ENCODE measurements around the gene TCF12.
"Not testable (repeated sequence)": the region's sequence is repeated elsewhere in the genome, so short reads cannot be mapped to it uniquely, and the experiment has no call there.

The TCF12 gene

DNA sequence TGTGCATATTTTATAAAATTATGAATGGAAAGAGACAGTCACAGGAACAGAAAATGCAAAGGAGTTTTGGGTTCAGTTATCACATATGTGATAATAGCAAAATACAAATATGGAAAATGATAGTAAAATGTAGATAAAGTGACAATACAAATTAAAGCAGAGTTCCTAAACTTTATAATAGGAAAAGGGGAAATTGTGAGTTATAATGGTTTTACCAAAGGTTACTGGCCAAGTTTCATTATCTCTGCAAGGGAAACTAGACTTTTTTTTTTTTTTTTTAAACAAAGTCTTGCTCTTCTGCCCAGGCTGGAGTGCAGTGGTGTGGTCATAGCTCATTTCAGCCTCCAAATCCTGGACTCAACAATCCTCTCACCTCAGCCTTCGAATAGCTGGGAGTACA, 229.2 kb downstream of the TCF12 start:
- DNase-seq, result no peak

DNA sequence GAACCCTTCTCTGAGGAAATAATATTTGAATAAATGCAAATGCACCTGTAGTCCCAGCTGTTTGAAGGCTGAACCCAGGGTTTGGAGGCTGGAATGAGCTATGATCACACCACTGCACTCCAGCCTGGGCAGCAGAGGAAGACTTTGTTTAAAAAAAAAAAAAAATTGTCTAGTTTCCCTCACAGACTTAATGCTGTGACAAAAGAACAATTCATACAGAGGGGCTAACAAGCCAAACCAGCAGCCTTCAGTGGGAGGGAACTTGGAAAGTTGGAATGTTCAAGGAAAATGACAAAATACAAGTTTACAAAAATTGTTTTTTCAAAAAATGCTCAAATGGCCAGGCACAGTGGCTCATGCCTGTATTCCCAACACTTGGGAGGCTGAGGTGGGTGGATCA, 229.8 kb downstream of the TCF12 start:
- DNase-seq, result no peak

DNA sequence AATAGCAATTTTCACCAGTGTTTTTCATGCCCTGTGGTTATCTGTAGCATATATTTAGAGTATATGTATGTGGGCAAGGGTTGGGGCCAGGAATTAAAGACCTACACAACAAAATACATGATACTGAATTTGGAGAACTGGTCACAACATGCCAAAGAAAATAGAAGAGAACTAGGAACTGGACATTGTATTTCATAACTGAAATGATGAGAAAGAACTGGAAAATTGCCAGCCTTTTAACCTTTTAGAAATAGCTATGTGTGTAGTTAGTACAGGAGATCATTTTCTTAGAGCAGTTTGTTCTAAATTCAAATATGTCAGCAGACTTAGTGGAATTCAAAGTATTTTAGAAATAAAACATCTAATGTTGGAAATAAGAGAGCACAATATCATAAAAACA, 230.8 kb downstream of the TCF12 start:
- DNase-seq, result no peak

DNA sequence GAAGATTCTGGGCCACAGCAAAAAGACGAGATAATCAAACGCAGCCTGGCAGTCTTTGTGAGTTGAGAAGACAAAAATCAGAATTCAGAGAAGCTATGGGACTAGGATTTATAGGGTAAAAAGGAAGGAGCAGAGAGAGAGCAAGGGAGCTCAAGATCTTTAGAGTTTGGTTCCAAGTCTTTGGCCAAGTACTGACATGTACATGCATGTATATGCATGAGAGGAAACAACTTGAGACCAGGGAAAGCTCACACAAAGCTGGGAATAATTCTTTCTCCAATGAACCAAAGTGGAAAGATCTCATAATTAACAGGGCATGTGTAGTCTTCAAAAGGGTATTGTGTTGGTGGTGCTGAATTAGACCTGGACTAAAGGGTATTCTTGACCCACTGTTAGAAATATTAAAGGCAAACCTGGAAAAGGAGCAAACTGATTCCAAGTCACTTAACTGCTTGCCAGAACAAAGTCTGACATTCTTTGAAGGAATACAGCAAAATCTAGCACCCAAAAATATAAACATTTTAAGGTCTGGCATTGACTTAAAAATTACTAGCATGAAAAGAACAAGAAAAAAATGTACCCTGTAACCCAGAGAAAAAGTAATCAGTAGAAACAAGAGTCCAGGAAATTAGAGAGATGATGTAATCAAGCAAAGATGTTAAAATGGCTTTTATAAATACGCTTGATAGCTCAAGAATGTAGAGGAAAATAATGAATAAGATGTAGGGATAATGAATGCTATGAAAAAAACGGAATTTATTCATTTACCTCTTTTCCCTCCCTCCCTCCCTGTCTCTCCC, 231.8 kb downstream of the TCF12 start:
- DNase-seq, result no peak

GRCh38 chr15:57150866-57151203, 232.4 kb downstream of the TCF12 start:
- not testable (repeated sequence) for DNase-seq

DNA sequence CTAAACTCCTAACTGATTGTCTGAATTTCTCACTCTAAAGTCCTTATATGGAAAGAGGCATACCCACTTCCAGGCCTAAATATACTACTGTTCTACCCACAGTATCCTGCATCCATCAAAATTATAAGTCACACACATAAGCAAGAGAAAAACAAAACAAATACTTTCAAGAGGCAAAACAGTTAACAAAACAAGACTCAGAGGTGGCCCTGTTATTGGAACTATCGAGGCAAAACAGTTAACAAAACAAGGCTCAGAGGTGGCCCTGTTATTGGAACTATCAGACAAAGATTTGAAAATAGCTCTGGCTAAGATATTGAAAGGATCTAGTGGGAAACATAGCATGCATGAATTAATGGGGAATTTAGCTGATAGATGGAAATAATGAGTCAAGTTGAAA, 233.7 kb downstream of the TCF12 start:
- no peak for DNase-seq

DNA sequence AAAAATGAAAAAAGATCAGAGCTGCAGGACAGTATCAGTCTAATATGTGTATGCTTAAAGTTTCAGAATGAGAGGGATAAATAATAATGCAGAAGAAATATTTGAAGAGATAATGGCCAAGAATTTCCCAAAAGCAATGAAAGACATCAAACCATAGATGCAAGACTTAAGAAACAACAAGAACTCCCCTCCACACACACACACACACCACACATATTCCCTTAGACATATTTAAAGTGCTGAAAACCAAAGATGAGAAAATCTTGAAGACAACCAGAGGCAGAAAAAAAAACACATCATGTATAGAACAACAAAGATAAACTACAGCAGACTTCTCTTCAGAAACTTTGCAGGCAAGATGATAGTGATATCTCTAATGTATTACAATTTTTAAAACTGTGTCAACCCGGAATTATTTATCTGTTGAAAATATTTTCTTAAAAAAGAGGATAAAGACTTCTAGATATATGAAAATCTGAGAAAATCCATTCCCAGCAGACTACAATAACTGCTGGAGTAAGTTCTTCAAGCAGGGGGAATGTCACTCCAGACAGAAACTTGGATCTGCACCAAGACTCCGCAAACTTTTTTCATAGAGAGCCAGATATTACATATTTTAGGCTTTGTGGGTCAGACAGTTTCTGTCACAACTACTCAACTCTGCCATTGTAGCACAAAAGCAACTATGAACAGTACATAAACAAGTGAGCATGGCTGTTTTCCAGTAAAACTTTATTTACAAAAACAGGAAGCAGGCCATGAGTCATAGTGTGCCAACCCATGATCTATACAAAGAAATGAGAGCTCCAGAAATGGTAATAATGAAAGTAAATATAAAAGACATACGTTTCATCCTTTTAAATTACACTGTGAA, 234.5 kb downstream of the TCF12 start:
- DNase-seq, result peak; percentile 19

- DNase-seq, result no peak
Observed at GRCh38 chr15:57156210-57156884, 237.9 kb downstream of the TCF12 start.

DNA sequence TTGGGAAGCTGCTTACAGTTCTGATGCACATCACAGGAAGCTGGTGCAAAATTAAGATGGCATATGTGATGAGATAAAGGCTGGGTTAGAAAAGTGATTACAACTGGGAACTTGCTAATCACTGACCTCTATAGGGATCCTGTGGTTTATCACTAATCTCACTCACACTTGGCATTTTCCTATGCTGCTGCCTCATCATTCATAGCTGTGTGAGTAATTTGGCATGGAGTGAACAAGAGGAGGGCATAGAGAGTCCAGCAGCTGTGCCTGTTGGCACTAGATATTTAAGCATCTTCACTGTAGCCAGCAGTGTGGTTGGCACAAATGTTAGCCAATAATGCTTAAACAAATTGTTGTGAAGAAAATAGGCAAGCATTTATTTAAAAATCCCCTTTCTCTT, 240.1 kb downstream of the TCF12 start:
- no peak for DNase-seq

- no peak for DNase-seq
Observed at GRCh38 chr15:57158997-57159668, 240.7 kb downstream of the TCF12 start.

DNA sequence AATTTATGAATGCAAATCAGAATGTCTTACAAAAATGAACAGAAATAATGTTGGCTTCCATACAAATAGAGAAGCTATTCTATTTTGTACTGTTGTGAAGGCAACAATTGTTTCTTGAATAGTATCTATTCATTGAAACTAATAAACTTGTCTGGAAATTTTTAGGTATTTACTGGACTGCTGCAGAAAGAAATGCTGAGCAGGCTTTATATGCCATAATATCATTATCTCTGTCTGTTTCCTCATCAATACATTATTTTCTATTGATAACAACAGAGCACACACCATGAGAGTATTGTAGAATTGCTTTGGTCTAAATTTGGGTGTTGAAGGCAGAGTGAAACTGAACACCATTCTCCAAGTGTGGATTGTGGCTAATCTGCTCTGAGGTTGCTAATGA, 241.3 kb downstream of the TCF12 start:
- no peak for DNase-seq

GRCh38 chr15:57160823-57161560, 242.5 kb downstream of the TCF12 start:
- DNase-seq, result no peak

- not testable (repeated sequence) for DNase-seq
Observed at GRCh38 chr15:57164251-57164650, 245.8 kb downstream of the TCF12 start.

DNA sequence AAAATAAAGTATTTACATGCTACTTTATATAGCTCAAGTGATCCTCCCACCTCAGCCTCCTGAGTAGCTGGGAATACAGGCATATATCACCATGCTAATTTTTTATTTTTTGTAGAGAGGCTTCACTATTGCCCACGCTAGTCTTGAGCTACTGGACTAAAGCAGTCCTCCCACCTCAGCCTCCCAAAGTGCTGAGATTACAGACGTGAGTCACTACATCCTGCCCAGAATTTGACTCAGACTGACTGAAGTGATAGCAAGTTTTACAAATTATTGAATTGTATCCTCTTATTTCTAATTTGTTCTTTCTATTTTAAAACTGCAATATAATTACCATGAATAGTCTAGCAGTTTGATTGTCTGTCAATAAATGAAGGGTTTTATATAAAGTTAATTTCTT, 247.5 kb downstream of the TCF12 start:
- no peak for DNase-seq

GRCh38 chr15:57167821-57168395, 249.5 kb downstream of the TCF12 start:
- no peak for DNase-seq

DNA sequence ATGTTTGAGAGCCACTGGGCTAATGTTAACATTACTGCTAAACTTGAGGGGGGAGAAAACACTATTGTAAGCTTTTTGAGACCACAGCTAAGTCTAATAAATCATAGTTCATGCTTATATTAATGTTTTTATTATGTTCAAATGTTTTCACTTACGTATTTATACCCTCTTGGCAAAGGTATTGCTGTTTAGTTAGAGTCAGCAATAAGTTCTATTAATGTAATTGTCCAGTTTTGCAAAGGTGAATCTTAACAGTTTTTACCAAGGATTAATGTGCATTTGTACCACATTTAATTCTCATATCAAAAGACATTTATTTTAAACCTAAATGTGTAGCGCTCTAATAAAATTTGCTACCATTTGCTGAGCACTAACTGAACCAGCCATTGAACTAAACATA, 251.2 kb downstream of the TCF12 start:
- DNase-seq, result no peak

DNA sequence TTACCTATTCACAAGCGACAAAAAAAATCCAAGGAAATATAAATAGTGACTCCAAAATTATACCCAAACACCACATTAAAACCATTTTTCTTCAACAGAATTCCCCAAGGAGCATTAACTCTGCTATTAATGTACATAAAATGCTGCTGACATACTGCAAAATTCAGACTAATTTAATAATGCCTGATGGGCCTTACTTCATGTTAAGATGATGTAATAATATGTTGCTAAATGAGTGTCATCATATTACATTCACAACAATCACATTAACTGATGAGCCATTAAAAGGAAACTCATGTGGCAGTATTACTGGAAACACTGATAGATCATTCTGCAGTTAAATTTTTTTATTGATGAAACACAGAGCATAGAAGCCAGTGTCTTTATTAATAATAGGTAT, 253.0 kb downstream of the TCF12 start:
- DNase-seq, result no peak

DNA sequence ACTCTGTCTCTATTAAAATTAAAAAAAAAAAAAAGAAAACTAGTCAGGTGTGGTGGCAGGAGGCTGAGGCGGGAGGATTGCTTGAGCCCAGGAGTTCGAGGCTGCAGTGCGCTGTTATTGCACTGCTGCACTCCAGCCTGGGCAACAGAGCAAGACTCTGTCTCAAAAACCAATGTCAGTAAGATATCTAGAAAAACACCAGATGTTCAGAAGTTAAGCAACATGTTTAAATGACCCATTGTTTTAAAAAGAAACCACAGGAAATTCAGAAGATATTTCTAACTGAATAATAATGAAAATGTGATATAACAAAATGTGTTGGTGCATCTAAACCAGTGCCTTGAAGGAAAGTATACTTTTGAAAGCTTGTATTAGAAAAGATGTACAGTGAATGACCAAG, 254.5 kb downstream of the TCF12 start:
- no peak for DNase-seq

GRCh38 chr15:57183041-57183440, 264.6 kb downstream of the TCF12 start:
- DNase-seq, result no peak

GRCh38 chr15:57183614-57184344, 265.3 kb downstream of the TCF12 start:
- DNase-seq, result no peak

GRCh38 chr15:57184502-57184901, 266.1 kb downstream of the TCF12 start:
- no peak for DNase-seq

Data from RPMI8226 (cell line).